ENCODE data around the gene MED20. TPM values are rescaled to one million over a fixed set of nuclear protein-coding genes. Genes with fewer than 3 reads are reported as not detected.

Gene MED20
- total and polyA plus RNA-seq, 10 of the 15 experiments (the other 5 are each of a cell fraction or from before 2014, with no cell fraction given), result 13.4 to 24.8 (median 17.9) TPM

DNA sequence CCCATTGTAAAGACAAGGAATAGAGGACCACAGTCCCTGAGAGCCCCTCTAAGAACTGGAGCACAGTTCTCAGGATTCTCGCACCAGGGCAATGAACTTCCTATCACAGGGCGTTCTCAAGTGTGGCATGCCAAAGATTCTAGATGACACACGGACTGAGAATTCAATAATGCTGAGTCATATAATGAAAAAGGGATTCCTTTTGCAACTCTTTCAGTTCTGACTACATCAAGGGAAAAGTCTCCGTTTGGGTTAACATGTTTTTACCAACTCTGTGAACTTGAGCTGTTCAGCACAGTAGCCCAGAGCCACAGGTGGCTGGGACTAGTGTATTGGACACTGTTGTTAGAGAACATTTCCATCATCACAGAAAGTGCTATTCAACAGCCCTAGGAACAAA is 3.4 kb downstream of the MED20 start (continued):
- TF ChIP-seq ZBTB4 (CRISPR knock-in tag; IDR thresholded peaks at IDR 0.05) (no peak), ZBED1 (IDR thresholded peaks at IDR 0.05; ENCODE audit: borderline replicate concordance) (no peak), JUND (IDR thresholded peaks at IDR 0.05; ENCODE audit: low read depth, low read length) (no peak), SREBF1 (IDR thresholded peaks at IDR 0.05; ENCODE audit: low read length) (no peak), BACH1 (IDR thresholded peaks at IDR 0.05; ENCODE audit: borderline replicate concordance) (peak; percentile 96), NKRF (conservative IDR thresholded peaks at IDR 0.05) (no peak), RCOR1 (conservative IDR thresholded peaks at IDR 0.05; ENCODE audit: low read depth, low read length) (no peak), FOS (IDR thresholded peaks at IDR 0.05; ENCODE audit: borderline replicate concordance, extremely low read depth, insufficient read length) (no peak), MTA3 (IDR thresholded peaks at IDR 0.05; ENCODE audit: borderline replicate concordance, low read length) (no peak), NR2C1 (IDR thresholded peaks at IDR 0.05) (no peak), KAT2A (conservative IDR thresholded peaks at IDR 0.05; ENCODE audit: control insufficient read depth, low read depth, low read length) (no peak), ZSCAN29 (IDR thresholded peaks at IDR 0.05) (no peak)
- TF ChIP-seq, protein P1, sequence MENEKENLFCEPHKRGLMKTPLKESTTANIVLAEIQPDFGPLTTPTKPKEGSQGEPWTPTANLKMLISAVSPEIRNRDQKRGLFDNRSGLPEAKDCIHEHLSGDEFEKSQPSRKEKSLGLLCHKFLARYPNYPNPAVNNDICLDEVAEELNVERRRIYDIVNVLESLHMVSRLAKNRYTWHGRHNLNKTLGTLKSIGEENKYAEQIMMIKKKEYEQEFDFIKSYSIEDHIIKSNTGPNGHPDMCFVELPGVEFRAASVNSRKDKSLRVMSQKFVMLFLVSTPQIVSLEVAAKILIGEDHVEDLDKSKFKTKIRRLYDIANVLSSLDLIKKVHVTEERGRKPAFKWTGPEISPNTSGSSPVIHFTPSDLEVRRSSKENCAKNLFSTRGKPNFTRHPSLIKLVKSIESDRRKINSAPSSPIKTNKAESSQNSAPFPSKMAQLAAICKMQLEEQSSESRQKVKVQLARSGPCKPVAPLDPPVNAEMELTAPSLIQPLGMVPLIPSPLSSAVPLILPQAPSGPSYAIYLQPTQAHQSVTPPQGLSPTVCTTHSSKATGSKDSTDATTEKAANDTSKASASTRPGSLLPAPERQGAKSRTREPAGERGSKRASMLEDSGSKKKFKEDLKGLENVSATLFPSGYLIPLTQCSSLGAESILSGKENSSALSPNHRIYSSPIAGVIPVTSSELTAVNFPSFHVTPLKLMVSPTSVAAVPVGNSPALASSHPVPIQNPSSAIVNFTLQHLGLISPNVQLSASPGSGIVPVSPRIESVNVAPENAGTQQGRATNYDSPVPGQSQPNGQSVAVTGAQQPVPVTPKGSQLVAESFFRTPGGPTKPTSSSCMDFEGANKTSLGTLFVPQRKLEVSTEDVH (IDR thresholded peaks at IDR 0.05; ENCODE audit: low read depth, partially characterized antibody), result no peak
- TF ChIP-seq, protein P2, sequence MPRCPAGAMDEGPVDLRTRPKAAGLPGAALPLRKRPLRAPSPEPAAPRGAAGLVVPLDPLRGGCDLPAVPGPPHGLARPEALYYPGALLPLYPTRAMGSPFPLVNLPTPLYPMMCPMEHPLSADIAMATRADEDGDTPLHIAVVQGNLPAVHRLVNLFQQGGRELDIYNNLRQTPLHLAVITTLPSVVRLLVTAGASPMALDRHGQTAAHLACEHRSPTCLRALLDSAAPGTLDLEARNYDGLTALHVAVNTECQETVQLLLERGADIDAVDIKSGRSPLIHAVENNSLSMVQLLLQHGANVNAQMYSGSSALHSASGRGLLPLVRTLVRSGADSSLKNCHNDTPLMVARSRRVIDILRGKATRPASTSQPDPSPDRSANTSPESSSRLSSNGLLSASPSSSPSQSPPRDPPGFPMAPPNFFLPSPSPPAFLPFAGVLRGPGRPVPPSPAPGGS (IDR thresholded peaks at IDR 0.05; ENCODE audit: borderline replicate concordance, insufficient read depth, low read depth, low read length, poor library complexity, severe bottlenecking), result no peak
- TF ChIP-seq, protein P3, sequence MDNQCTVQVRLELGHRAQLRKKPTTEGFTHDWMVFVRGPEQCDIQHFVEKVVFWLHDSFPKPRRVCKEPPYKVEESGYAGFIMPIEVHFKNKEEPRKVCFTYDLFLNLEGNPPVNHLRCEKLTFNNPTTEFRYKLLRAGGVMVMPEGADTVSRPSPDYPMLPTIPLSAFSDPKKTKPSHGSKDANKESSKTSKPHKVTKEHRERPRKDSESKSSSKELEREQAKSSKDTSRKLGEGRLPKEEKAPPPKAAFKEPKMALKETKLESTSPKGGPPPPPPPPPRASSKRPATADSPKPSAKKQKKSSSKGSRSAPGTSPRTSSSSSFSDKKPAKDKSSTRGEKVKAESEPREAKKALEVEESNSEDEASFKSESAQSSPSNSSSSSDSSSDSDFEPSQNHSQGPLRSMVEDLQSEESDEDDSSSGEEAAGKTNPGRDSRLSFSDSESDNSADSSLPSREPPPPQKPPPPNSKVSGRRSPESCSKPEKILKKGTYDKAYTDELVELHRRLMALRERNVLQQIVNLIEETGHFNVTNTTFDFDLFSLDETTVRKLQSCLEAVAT (IDR thresholded peaks at IDR 0.05), result no peak

Data from GM12878 (cell line).